Psoas muscle (tissue), 8 donors: Measurements from ENCODE around the gene RPL37A. TPM values are rescaled to one million over a fixed set of nuclear protein-coding genes. Genes with fewer than 3 reads are reported as not detected.
A peak's percentile ranks its signal among the peaks of the same experiment; 100 is the strongest.

ENCODE experiments used
- ATAC-seq, 4 donors: fragments of 200-7000 bp; cut with Tn5 transposase; one replicate each; pipeline ENCODE4 v1.9.1; 2020; ENCODE audit warnings: moderate library complexity in 3 of 4, mild to moderate bottlenecking in 2 of 4
- DNase-seq, 2 donors: peaks; one replicate each; pipeline ENCODE4 v3.0.0-alpha.2; 2020
- H3K27ac ChIP-seq: fragments of 200-600 bp; one replicate; pipeline ENCODE4 v1.8.0; 2022
- H3K27me3 ChIP-seq, 3 donors: fragments of 200-600 bp in 1 of 3; one replicate each; pipeline versions ENCODE4 v1.6.1 to v1.8.0; 2013 to 2022; ENCODE audit warnings: low read length in 2 of 3, mild to moderate bottlenecking in 2 of 3, moderate library complexity in 1 of 3; ENCODE audit not compliant: insufficient read depth in 3 of 3
- H3K36me3 ChIP-seq, 2 donors: fragments of 200-600 bp in 1 of 2; one replicate each; pipeline versions ENCODE4 v1.6.1 to v1.8.0; 2013 to 2022; ENCODE audit warnings: low read depth in 1 of 2, mild to moderate bottlenecking in 1 of 2, moderate library complexity in 1 of 2; ENCODE audit not compliant: insufficient read depth in 1 of 2
- H3K4me1 ChIP-seq: fragments of 200-600 bp; one replicate; pipeline ENCODE4 v1.8.0; 2022
- H3K4me3 ChIP-seq: fragments of 200-600 bp; one replicate; pipeline ENCODE4 v1.8.0; 2022; ENCODE audit warnings: mild to moderate bottlenecking
- H3K9me3 ChIP-seq: fragments of 200-600 bp; one replicate; pipeline ENCODE4 v1.8.0; 2022
- WGBS, 3 donors: extraction: QIAGEN DNeasy Blood & Tissue Kit; methylation state at CpG; one replicate each; pipeline versions ENCODE4 v1.1.6 to v1.1.7; 2013; 5-methylcytosine and 5-hydroxymethylcytosine counted together
- intact Hi-C, 2 donors: fragments of 100-400 bp; cut with DNase I; formaldehyde crosslinking; loops; one replicate each; pipeline versions ENCODE4 v1.11.0 to v1.14.2; 2022
- long read RNA-seq, 2 donors: library from polyadenylated mRNA; unstranded; transcript quantifications; one replicate each; pipeline ENCODE4 v2.0.0, GENCODE V29; 2021
- polyA plus RNA-seq, 3 donors: library from polyadenylated mRNA; stranded (reverse); fragments of 200-250 nt; gene quantifications; one replicate each; pipeline ENCODE4 v1.2.3, GENCODE V29; 2013
- total RNA-seq, 4 donors: library from RNA; stranded (reverse); fragmentation: NEBNext Ultra II Directional in 2 of 4; extraction: Animal tissue kit (Norgen Biotek cat#: 25700) in 2 of 4; gene quantifications; one replicate each; pipeline versions ENCODE4 v1.2.1 to v1.2.4, GENCODE V29; 2021 to 2023
- TF ChIP-seq, protein P1 (sequence below): fragments of 200-600 bp; IDR thresholded peaks from one replicate; pipeline ENCODE4 v1.8.0; 2022; ENCODE audit warnings: antibody characterized with exemption
- donor health status: healthy with polysubstance abuse.
- donor health status: DM: no; HTN: no; CAD: no; lungs with moderate emphysema.
- donor health status: Bipolar disorder and iron deficiency.
- donor health status: healthy.
- donor health status: DM: yes; HTN: yes; CAD: no.
- donor health status: DM: no; HTN: no; CAD: no.
- donor health status: DM: no; HTN: no; CAD: no.
- donor health status: DM: yes; HTN: yes; CAD: no.

RPL37A gene
- total RNA-seq, result 1,000 to 10,000 TPM; 2,701 to 3,343 (median 3,007) TPM
- polyA plus RNA-seq, result 1,000 to 10,000 TPM; 4,667 to 6,936 (median 5,431) TPM
- long read RNA-seq, donor 1, transcript RPL37A-210 (4 exons, 3,647 nt), result major isoform, 297 of 402 reads
- long read RNA-seq, donor 1, transcript RPL37A-201 (3 exons, 742 nt), result minor isoform, 14 of 402 reads
- long read RNA-seq, donor 1, partial matches to known transcripts, result 88 of 402 reads
- long read RNA-seq, donor 1, other reads (novel, unspliced or antisense), result 0 of 402 reads
- long read RNA-seq, donor 2, transcript RPL37A-201 (3 exons, 742 nt), result minor isoform, 12 of 238 reads
- long read RNA-seq, donor 2, transcript RPL37A-210 (4 exons, 3,647 nt), result major isoform, 222 of 238 reads
- long read RNA-seq, donor 2, partial matches to known transcripts, result 1 of 238 reads
- long read RNA-seq, donor 2, other reads (novel, unspliced or antisense), result 1 of 238 reads

DNA sequence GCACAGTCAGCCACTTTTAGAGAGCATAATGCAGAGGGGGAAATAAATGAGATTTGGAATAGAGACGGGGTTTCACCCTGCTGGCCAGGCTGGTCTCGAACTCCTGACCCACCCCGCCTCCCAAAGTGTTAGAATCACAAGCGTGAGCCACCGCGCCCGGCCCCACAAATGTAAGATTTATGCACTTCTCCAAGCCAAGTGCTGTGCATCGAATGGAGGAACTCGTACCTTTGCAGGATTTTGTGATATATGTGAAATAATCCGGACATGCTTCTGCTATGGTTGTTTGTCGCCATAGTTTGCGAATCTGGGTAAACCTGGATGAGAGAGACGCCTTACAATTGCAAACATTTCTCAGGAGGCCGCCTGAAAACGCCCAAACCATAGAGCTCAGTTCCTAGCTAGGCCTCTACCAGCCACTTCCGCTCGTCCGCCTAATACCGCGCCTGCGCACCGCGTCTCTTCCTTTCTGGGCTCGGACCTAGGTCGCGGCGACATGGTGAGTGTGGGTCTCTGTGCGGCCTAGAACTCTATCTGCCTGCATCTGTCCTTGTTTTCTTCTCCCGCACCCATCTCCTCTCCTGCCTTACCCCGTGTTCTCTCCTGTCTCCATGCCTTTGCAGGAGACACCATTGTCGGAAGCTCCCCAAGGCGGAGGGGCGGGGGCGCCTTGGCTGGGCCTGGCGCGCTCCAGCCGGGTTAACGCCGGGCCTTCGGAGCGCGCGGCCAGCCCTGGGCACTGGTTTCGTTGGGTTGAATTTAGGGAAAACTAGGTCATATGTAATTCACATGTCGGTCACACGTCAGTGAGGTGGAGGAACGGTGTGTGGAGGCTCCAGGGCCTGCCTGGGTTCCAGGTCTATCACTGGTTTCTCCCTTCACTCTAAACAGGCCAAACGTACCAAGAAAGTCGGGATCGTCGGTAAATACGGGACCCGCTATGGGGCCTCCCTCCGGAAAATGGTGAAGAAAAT, at the start of gene RPL37A:
Gene RPL37A, plus strand, starts transcription at position 466 of the 974 bp plus-strand sequence. Its CDS starts 31 bp downstream, at position 497.
- Histone ChIP-seq H3K27ac (peak within 1 kb of the TSS; percentile 88), H3K9me3 (no peaks in the 10 kb centered on the region), H3K27me3 (no peaks in the 10 kb centered on the region), H3K4me1 (peaks cover 28% of the 10 kb centered on the region), H3K36me3 (peaks cover 24 to 44% of the 10 kb centered on the region in 2 donors), H3K4me3 (peak within 1 kb of the TSS; percentile 94)
- intact Hi-C loops, result no loop called here
- WGBS, 3 donors, result 0 to 1% (median 1%) methylated on average over 54 of the region's 54 CpGs
- DNase-seq (peak; percentile 94 to 96), ATAC-seq (peak; percentile 95 to 98 (median 96))
- TF ChIP-seq, protein P1, sequence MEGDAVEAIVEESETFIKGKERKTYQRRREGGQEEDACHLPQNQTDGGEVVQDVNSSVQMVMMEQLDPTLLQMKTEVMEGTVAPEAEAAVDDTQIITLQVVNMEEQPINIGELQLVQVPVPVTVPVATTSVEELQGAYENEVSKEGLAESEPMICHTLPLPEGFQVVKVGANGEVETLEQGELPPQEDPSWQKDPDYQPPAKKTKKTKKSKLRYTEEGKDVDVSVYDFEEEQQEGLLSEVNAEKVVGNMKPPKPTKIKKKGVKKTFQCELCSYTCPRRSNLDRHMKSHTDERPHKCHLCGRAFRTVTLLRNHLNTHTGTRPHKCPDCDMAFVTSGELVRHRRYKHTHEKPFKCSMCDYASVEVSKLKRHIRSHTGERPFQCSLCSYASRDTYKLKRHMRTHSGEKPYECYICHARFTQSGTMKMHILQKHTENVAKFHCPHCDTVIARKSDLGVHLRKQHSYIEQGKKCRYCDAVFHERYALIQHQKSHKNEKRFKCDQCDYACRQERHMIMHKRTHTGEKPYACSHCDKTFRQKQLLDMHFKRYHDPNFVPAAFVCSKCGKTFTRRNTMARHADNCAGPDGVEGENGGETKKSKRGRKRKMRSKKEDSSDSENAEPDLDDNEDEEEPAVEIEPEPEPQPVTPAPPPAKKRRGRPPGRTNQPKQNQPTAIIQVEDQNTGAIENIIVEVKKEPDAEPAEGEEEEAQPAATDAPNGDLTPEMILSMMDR, result no peak

DNA sequence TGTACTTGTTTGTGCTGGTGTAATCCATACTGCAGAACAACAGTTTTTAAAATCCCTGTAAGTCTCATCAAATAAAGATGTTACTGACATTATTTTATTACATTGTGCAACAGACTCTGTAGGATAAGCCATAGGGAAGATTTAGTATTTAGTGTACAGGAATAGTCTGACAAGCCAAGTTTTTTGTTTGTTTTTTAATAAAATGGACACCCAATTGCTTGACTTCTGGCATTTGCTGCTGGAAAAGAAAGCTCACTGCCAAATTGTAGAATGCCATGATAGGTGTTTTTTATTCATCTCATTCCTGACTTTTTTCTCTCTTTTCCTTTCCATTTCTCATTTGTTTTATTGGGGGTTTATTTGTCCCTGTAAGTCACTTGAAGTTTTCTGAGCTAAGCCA, 48.3 kb upstream of the RPL37A start:
- TF ChIP-seq, protein P1, result no peak
- H3K4me3 ChIP-seq, result no peak overlapping the region
- H3K27ac ChIP-seq, result no peak overlapping the region
- H3K36me3 ChIP-seq, result peaks cover 18 to 98% of the 10 kb centered on the region in 2 donors
- ATAC-seq (no peak), DNase-seq (no peak)
- H3K27me3 ChIP-seq, result no peaks in the 10 kb centered on the region
- H3K4me1 ChIP-seq, result no peaks in the 10 kb centered on the region
- no peaks in the 10 kb centered on the region for H3K9me3 ChIP-seq
- intact Hi-C loops, result no loop called here

DNA sequence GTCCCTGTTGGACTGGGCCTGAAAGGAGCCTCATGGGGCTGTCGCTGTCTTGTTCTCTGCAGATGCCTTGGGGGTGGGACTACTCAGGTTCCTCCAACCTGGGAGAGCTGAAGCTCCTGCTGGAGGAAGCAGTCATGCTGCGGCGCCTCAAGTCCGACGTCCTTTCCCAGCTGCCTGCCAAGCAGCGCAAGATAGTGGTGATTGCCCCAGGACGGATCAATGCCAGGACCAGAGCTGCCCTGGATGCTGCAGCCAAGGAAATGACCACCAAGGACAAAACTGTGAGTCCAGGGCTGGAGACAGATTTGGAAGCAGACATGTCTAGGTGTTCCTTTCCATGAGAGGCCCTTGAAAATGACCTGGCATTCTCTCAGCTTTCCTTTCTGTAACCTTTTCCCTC, 47.9 kb upstream of the RPL37A start:
- DNase-seq (no peak), ATAC-seq (no peak)
- H3K4me3 ChIP-seq, result no peak overlapping the region
- H3K36me3 ChIP-seq, result peaks cover 17 to 96% of the 10 kb centered on the region in 2 donors
- H3K4me1 ChIP-seq, result no peaks in the 10 kb centered on the region
- H3K9me3 ChIP-seq, result no peaks in the 10 kb centered on the region
- TF ChIP-seq, protein P1, result no peak
- H3K27me3 ChIP-seq, result no peaks in the 10 kb centered on the region
- 92 to 94% (median 94%) methylated on average over 7 of the region's 7 CpGs for WGBS, 3 donors
- intact Hi-C loops, result no loop called here
- H3K27ac ChIP-seq, result no peak overlapping the region

DNA sequence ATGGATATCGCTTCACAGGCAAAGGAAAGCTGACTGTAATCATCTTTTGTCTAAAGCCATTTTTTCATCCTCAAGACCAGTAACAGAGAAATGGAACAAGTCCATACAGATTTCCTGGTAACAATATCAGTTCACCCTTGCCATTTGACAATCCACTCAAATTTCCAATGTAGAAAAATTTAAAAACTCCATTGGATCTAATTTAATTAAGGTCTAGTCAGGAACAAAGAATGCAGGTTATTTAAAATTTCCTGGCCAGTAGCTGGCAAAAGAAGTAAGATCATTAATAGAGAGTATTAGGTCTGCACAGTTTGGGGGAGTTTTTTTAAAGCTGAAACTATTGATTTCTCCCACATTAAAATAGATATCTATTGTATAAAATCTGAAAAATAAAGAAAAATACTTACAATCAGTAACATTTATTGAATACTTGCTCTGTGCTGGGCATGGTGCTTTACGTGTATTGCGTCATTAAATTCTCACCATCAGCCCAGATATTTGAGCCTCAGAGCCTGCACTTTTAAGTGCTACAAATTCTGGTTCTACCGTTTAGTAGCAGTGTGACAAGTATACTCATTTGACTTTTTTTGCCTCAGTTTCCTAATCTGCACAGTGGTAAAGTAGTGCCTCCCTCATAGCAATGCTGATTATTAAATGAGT, 44.6 kb upstream of the RPL37A start:
- WGBS, 3 donors, result 98 to 99% (median 98%) methylated on average over 4 of the region's 4 CpGs
- H3K36me3 ChIP-seq, result peaks cover 10 to 65% of the 10 kb centered on the region in 2 donors
- H3K4me3 ChIP-seq, result no peak overlapping the region
- intact Hi-C loops, result no loop called here
- H3K27ac ChIP-seq, result no peak overlapping the region
- DNase-seq, result no peak
- H3K4me1 ChIP-seq, result no peaks in the 10 kb centered on the region
- ATAC-seq, result no peak
- TF ChIP-seq, protein P1, result no peak
- no peaks in the 10 kb centered on the region for H3K27me3 ChIP-seq
- H3K9me3 ChIP-seq, result no peaks in the 10 kb centered on the region
